Panc1 (cell line): ENCODE measurements around the gene PRKAB2.

ENCODE experiments used
- POLR2AphosphoS5 ChIP-seq: IDR thresholded peaks from 2 replicates; pipeline ENCODE4 v1.6.1; 2012; ENCODE audit warnings: mild to moderate bottlenecking, low read depth, low read length, moderate library complexity
- SIN3A ChIP-seq: IDR thresholded peaks from 2 replicates; pipeline ENCODE4 v1.6.1; 2012; ENCODE audit warnings: low read depth, mild to moderate bottlenecking, low read length, moderate library complexity, borderline replicate concordance; ENCODE audit not compliant: insufficient read depth
- TCF7L2 ChIP-seq: IDR thresholded peaks from 2 replicates; pipeline ENCODE4 v1.6.1; 2011; ENCODE audit warnings: mild to moderate bottlenecking, low read depth, low read length, inconsistent platforms
- TF ChIP-seq, protein P1 (sequence below): fragments of 450-650 bp; IDR thresholded peaks from 2 replicates; pipeline ENCODE4 v1.5.1; 2017; ENCODE audit warnings: mild to moderate bottlenecking

- TF ChIP-seq POLR2AphosphoS5 (no peak), TCF7L2 (no peak), SIN3A (no peak)
- TF ChIP-seq, protein P1, sequence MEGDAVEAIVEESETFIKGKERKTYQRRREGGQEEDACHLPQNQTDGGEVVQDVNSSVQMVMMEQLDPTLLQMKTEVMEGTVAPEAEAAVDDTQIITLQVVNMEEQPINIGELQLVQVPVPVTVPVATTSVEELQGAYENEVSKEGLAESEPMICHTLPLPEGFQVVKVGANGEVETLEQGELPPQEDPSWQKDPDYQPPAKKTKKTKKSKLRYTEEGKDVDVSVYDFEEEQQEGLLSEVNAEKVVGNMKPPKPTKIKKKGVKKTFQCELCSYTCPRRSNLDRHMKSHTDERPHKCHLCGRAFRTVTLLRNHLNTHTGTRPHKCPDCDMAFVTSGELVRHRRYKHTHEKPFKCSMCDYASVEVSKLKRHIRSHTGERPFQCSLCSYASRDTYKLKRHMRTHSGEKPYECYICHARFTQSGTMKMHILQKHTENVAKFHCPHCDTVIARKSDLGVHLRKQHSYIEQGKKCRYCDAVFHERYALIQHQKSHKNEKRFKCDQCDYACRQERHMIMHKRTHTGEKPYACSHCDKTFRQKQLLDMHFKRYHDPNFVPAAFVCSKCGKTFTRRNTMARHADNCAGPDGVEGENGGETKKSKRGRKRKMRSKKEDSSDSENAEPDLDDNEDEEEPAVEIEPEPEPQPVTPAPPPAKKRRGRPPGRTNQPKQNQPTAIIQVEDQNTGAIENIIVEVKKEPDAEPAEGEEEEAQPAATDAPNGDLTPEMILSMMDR: no peak
Measured at GRCh38 chr1:147129116-147129873, 43.0 kb downstream of the PRKAB2 start.
